MCF 10A (cell line): ENCODE data around the gene ZNF584. TPM values are rescaled to one million over a fixed set of nuclear protein-coding genes. Genes with fewer than 3 reads are reported as not detected.

Experiments
- BruUV-seq: library from RNA; stranded (reverse); fragments of 400-500 nt; replicated peaks from 2 replicates; lab custom pipeline; 2021; lab: Mats Ljungman, UMichigan
- CTCF ChIA-PET: fragments of 300-600 bp; sonication (Branson Sonifier 250); formaldehyde crosslinking; extraction: SDS; loops from one replicate; lab custom pipeline; 2021; ENCODE audit warnings: antibody characterized with exemption, inconsistent platforms; lab: Yijun Ruan, JAX
- POLR2A ChIA-PET: fragments of 300-600, 350-650 bp; sonication (Branson Sonifier 250); formaldehyde crosslinking; extraction: SDS; loops from one replicate; lab custom pipeline; 2020; ENCODE audit warnings: antibody characterized with exemption, inconsistent platforms; lab: Yijun Ruan, JAX
- DNase-seq: peaks from one replicate; pipeline ENCODE4 v3.0.0-alpha.2; 2018; ENCODE audit not compliant: unreplicated experiment
- H3K27ac Mint-ChIP-seq: one replicate; pipeline ENCODE4 v1.8.0; 2022; ENCODE audit warnings: mild to moderate bottlenecking, low read depth, mixed read lengths; ENCODE audit not compliant: unreplicated experiment
- H3K27me3 Mint-ChIP-seq: one replicate; pipeline ENCODE4 v1.8.0; 2022; ENCODE audit warnings: mixed read lengths; ENCODE audit not compliant: insufficient read depth, unreplicated experiment
- H3K36me3 Mint-ChIP-seq: one replicate; pipeline ENCODE4 v1.8.0; 2022; ENCODE audit warnings: mild to moderate bottlenecking, moderate library complexity, mixed read lengths; ENCODE audit not compliant: insufficient read depth, unreplicated experiment
- H3K4me1 Mint-ChIP-seq: one replicate; pipeline ENCODE4 v1.8.0; 2022; ENCODE audit warnings: mixed read lengths; ENCODE audit not compliant: insufficient read depth, unreplicated experiment
- H3K4me3 Mint-ChIP-seq: one replicate; pipeline ENCODE4 v1.8.0; 2022; ENCODE audit warnings: mild to moderate bottlenecking, moderate library complexity, mixed read lengths; ENCODE audit not compliant: unreplicated experiment
- H3K9me3 Mint-ChIP-seq: one replicate; pipeline ENCODE4 v1.8.0; 2022; ENCODE audit warnings: mixed read lengths; ENCODE audit not compliant: unreplicated experiment
- CTCF ChIP-seq: fragments of 200-600 bp; IDR thresholded peaks from one replicate; pipeline ENCODE4 v1.8.0; 2022; ENCODE audit warnings: antibody characterized with exemption, mild to moderate bottlenecking; ENCODE audit not compliant: unreplicated experiment
- intact Hi-C: fragments of 100-400 bp; cut with micrococcal nuclease; formaldehyde crosslinking; loops from 2 replicates; pipeline ENCODE4 v1.14.1; 2022
- total RNA-seq: library from RNA; stranded (reverse); gene quantifications from 2 replicates; pipeline ENCODE4 v1.2.3, GENCODE V29; 2022

Gene ZNF584
- total RNA-seq, 1 experiment from 2014 or later = 18.1 TPM

GRCh38 chr19:58385891-58386575, 22.4 kb upstream of the ZNF584 start:
- intact Hi-C loops = loop anchor here (5.0 kb wide), 1 partner anchor 159 kb away; the partner anchor contains the start of gene ZNF544
- no peak for TF ChIP-seq CTCF
- no peak for DNase-seq
- H3K36me3 Mint-ChIP-seq = peaks cover 53% of the 10 kb centered on the region
- POLR2A ChIA-PET = interaction anchor here (0.6 to 4.7 kb wide), 9 partner anchors 13 to 134 kb away, joined by 3 to 27 read pairs (median 5); partner anchors contain the start of genes ZBTB45, ZNF324B, ZNF497 and ZNF584
- peak overlapping the region; percentile 92 for H3K4me3 Mint-ChIP-seq
- CTCF ChIA-PET = interaction anchor here (0.7 kb wide), 1 partner anchor 104 kb away, joined by 3 read pairs; no protein-coding TSS in a partner anchor
- no TSS peak for BruUV-seq
- H3K27ac Mint-ChIP-seq = peak overlapping the region; percentile 98
- peaks cover 18% of the 10 kb centered on the region for H3K4me1 Mint-ChIP-seq
- no peaks in the 10 kb centered on the region for H3K9me3 Mint-ChIP-seq
- H3K27me3 Mint-ChIP-seq = no peaks in the 10 kb centered on the region

GRCh38 chr19:58386576-58387337, 21.7 kb upstream of the ZNF584 start, which contains the start of gene RPS5:
Gene RPS5, plus strand, starts transcription at chr19:58387269. Its CDS starts 869 bp downstream, at chr19:58388138.
- intact Hi-C loops = loop anchor here (5.0 kb wide), 1 partner anchor 159 kb away; the partner anchor contains the start of gene ZNF544
- H3K36me3 Mint-ChIP-seq = peaks cover 59% of the 10 kb centered on the region
- TSS peak; percentile 76 for BruUV-seq

GRCh38 chr19:58387338-58388174, 20.9 kb upstream of the ZNF584 start:
- TF ChIP-seq CTCF = no peak
- H3K27me3 Mint-ChIP-seq = no peaks in the 10 kb centered on the region
- H3K36me3 Mint-ChIP-seq = peaks cover 67% of the 10 kb centered on the region
- TSS peak; percentile 62 for BruUV-seq
- peaks cover 18% of the 10 kb centered on the region for H3K4me1 Mint-ChIP-seq
- H3K4me3 Mint-ChIP-seq = peak overlapping the region; percentile 92
- intact Hi-C loops = loop anchor here (5.0 kb wide), 1 partner anchor 160 kb away; the partner anchor contains the start of gene ZNF544
- no peak for DNase-seq
- ChIA-PET CTCF (interaction anchor here (0.5 to 1.1 kb wide), 7 partner anchors 13 to 441 kb away, joined by 3 to 6 read pairs (median 3); no protein-coding TSS in a partner anchor), POLR2A (interaction anchor here (0.6 to 4.7 kb wide), 13 partner anchors 8 to 156 kb away, joined by 3 to 27 read pairs (median 4); partner anchors contain the start of genes RNF225, ZBTB45, ZNF446 and ZNF497)
- peak overlapping the region; percentile 98 for H3K27ac Mint-ChIP-seq
- no peaks in the 10 kb centered on the region for H3K9me3 Mint-ChIP-seq

More at GRCh38 chr19:58386576-58387337, 21.7 kb upstream of the ZNF584 start, which contains the start of gene RPS5:
- H3K27ac Mint-ChIP-seq = peak within 1 kb of the TSS; percentile 98
- no peaks in the 10 kb centered on the region for H3K27me3 Mint-ChIP-seq
- ChIA-PET POLR2A (interaction anchor here (0.6 to 4.7 kb wide), 10 partner anchors 9 to 133 kb away, joined by 3 to 27 read pairs (median 5); partner anchors contain the start of genes RNF225, ZBTB45, ZNF324B and ZNF497), CTCF (interaction anchor here (0.6 to 0.9 kb wide), 2 partner anchors 20 to 138 kb away, joined by 3 to 4 read pairs; no protein-coding TSS in a partner anchor)
- DNase-seq = peak; percentile 100
- no peaks in the 10 kb centered on the region for H3K9me3 Mint-ChIP-seq
- TF ChIP-seq CTCF = no peak
- H3K4me1 Mint-ChIP-seq = peaks cover 18% of the 10 kb centered on the region
- H3K4me3 Mint-ChIP-seq = peak within 1 kb of the TSS; percentile 92
